ENCODE data around the gene DEFB128.
"Not testable (repeated sequence)": the region's sequence is repeated elsewhere in the genome, so short reads cannot be mapped to it uniquely, and the experiment has no call there.

The DEFB128 gene

GRCh38 chr20:189611-190010 is at the start of gene DEFB128:
Gene DEFB128 (minus strand): TSS chr20:189711. CDS start chr20:189623, 88 bp downstream.
- DNase-seq: no peak

DNA sequence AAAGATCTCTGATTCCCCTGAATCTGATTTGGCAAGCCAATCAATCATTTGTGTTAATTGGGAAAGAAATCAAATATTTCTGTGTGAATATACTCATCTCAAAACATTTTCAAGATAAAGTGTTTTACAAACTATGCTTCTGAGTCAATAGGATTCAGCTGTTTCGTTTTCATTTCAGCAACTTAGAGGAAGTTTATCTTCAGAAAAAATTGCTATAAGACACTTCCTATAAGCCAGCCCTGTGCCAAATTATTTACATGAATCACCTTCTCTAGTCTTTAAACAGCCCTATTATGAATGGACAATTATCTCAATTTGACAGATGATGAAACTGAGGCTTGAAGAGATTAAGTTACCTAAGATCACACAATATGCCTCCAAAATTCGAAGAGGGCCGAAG is 48.4 kb upstream of the DEFB128 start:
- no peak for DNase-seq

DNA sequence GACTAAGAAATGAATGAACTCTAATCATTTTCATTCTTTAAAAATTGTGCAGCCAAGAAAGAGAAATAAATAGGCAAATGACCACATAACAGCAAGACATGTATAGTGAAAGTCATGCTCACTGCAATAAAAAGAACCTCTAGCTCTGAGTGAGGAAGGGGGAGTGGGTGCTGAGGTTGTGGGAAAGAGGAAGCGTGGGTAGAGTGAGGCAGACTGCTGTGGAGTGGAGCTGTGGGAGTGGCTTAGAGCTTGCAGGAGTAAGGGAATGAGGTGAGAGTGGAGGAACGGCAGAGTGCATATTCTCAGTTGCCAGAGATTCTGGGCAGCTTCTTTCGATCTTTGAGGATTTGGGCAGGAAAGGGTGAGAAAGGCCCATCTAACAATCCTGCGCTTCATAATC is 48.0 kb upstream of the DEFB128 start:
- peak; percentile 23 to 26 for DNase-seq

DNA sequence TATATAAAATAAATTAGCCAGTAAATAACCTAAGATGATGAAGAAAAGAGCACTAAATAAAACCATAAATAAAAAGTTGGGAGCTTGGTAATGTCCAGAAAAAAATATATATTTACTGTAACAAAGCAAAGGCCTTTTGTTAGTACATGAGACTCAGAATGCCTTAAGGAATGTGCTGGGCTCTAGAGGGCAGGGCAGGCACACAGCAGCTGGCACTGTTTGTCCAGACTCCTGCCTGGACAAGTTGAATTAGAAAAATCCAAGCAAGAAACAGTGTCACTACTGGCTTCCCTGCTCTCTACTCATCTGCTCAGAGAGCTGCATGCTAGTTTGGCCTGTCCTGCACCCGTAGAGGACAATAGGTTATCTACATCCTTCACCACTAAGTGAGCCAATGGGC is 46.4 kb upstream of the DEFB128 start:
- no peak for DNase-seq

- no peak for DNase-seq
Measured at GRCh38 chr20:227439-228105, 38.1 kb upstream of the DEFB128 start.

DNA sequence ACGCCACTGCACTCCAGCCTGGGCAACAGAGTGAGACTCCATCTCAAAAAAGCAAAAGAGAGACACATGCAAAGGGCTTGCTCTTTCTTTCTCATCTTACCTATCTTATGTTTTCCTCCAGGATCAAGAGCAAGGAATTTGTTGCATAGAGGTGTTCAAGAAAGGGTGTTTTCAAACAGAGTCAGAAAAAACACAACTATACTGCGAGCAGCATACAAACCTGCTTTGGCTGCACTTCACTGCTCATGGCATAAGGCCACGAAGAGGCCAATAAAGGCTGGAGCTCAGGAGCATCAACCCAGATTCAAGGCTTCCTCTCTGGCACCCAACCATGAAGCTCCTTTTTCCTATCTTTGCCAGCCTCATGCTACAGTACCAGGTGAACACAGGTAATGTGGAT is 37.4 kb upstream of the DEFB128 start, which contains the start of gene DEFB129:
Gene DEFB129 (plus strand): TSS at position 301 of the 400 bp plus-strand sequence. CDS start 31 bp downstream, at position 332.
- DNase-seq: no peak

GRCh38 chr20:225879-226278 is 36.4 kb upstream of the DEFB128 start:
- not testable (repeated sequence) for DNase-seq

GRCh38 chr20:221258-221830 is 31.8 kb upstream of the DEFB128 start:
- DNase-seq: no peak

- no peak for DNase-seq
Measured at GRCh38 chr20:219290-220115, 30.0 kb upstream of the DEFB128 start.

DNA sequence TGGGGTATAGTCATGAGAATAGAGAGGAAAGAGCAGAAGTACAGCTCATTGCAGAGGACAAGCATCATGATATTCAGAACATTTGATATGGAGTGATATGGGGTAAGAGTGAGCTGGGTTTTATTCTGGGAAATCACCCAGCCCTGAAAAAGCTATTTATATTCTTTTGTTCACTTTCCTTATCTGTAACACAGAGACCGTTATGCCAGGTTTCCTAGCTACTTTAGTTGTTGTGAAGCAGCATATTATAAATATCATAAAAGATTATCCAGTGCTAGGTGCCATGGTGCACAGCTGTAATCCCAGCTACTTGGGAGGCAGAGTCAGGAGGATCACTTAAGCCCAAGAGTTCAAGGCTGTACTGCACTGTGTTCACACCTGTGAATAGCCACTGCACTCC is 27.8 kb upstream of the DEFB128 start:
- DNase-seq: no peak

DNA sequence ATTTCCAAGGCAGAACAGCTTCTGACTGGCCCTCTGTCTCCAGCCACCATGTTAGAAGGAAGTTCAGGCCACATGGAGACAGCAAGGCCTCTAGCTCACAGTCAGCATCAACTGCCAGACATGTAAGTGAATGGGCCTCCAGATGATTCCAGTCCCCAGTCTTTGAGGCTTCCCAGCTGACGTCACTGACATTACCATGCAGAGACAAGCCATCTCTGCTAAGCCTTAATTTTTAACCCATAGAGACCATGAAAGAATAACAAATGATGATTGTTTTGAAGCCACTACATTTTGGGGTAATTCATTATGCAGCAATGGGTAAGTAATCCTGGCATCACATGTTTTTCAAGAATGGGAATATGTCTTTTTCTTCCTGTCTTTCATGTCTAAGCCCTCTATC is 26.3 kb upstream of the DEFB128 start:
- DNase-seq: no peak

DNA sequence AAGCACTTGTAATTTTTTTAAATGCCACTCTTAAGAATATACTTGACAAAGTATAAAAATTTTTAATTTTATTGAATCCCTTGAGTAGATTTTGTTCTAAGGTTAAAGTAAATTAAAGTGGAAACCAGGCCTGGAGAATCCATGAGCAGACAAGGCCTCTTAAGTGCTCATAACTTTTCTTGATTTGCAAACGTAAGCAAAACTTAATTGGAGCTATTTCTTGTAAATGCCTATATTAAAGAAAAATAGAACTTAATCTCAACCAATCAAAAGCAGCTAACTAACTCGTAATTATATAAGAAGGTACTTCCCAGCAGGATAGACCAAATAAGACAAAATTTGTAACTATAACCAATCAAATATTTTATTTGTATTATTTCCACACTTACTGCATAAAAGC is 24.9 kb upstream of the DEFB128 start:
- no peak for DNase-seq

- no peak for DNase-seq
Measured at GRCh38 chr20:210809-211502, 21.4 kb upstream of the DEFB128 start.

DNA sequence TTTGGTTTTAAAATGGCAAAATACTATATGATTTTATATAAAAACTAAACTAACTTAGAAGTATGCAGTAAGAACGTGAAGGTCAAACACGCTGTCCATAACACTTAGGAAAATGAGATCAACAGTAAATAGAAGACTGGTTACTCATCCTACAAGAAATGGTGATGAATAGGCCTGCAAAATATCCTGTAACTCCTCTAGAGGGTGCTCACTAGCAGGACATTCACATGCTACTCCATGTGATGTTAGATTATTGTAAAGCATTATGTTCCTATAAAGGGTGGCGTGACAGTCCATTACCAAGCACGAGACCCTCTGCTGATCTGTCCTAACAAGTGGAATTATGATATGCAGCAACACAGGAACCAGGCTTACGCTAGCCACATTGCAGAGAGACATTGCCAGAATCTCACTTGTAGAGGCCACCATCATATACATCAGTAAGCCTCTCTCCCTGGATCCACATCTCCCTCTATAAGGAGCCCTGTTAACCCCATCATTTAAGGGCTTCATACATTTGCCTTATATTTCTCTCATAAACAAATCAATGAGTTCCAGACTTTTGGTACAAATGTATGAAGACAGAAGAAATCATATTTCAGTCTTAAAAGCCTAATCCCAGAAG is 19.5 kb upstream of the DEFB128 start:
- DNase-seq: peak; percentile 3 to 23

- not testable (repeated sequence) for DNase-seq
Measured at GRCh38 chr20:203630-204029, 14.1 kb upstream of the DEFB128 start.

GRCh38 chr20:199996-200395 is 10.5 kb upstream of the DEFB128 start:
- no peak for DNase-seq

DNA sequence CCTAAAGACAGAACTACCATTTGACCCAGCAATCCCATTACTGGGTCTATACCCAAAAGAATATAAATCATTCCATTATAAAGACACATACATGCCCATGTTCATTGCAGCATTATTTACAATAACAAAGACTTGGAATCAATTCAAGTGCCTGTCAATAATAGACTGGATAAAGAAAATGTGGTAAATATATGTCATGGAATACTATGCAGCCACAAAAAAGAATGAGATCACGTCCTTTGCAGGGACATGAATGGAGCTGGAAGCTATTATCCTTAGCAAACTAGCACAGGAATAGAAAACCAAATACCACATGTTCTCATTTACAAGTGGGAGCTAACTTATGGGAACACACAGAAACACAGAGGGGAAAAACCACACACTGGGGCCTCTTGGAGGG is 8.7 kb upstream of the DEFB128 start:
- no peak for DNase-seq

DNA sequence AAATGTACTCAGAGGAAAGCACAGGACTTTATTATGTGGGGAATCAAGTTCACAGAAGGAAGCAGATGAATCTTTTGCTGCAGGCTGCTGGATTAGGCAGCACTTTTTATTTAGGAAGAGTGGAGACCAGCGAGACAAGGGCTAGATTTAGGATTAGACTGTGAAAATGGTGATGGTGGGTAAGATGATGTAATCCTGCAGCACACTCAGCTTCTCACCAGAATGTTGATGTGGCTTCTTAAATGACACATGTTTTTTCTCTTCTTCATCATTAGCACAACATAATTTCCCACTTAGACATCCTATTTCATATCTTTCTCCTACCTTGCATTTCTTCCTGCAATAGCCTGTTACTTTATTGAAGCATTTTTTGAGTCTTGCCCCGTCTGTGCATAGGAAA is 1.8 kb downstream of the DEFB128 start:
- DNase-seq: no peak

- no peak for DNase-seq
Measured at GRCh38 chr20:184288-184687, 5.2 kb downstream of the DEFB128 start.

- no peak for DNase-seq
Measured at GRCh38 chr20:168876-169275, 20.6 kb downstream of the DEFB128 start.

DNA sequence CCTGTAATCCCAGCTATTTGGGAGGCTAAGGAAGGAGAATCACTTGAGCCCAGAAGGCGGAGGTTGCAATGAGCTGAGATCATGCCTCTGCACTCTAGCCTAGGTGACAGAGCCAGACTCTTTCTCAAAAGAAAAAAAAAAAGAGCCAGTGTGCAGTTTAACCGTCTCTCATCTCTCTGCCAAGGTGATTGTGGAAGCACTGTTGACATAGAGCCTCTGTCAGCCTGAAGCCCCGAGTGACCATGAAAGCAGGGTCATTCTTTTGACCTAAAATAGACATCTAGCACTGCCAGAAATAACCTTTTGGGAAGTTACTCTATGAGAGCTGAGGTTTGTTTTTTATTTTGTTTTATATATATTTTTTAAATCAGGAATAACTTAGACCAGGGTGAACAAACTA is 24.9 kb downstream of the DEFB128 start:
- DNase-seq: no peak

DNA sequence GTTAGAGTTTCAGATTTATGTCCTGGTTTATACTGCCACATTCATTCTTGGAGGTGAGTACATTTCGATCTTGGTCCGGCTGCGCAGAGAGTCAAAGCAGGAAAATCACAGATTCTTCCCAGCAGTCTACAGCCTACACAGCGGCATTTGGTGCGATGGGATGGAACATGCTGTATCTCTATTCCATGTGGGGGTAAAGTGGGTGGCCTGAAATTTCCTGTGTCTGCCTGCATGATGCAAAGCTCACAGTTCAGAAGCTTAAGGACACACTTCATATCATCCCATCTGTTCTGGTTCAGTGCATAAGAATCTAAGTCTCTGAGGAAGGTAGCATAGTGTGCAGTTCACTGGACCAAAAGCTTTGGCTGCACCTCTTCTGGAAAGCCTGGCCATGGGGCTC is 32.4 kb downstream of the DEFB128 start, which contains the start of gene DEFB127:
Gene DEFB127 (plus strand): TSS at position 301 of the 400 bp plus-strand sequence. CDS start 91 bp downstream, at position 392.
- DNase-seq: no peak

DNA sequence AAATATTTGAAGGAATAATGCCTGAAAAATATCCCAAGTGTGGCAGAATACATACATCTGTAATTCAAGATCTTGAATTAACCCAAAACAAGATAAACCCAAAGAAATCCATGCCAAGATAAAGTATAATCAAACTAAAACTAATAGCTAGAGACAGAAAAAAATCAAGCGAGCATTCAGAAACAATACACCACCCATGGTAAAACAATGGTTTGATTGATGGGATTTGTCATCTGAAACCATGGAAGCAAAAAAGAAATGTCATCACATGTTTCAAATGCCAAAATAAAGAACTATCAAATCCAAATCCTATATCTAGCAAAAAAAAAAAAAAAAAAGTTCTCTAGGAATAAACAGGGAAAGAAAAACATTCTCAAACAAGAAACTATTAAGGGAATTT is 37.4 kb downstream of the DEFB128 start:
- DNase-seq: no peak
